ENCODE measurements around the gene DNAJB11.
"Not testable (repeated sequence)": the region's sequence is repeated elsewhere in the genome, so short reads cannot be mapped to it uniquely, and the experiment has no call there.

DNAJB11 gene

DNA sequence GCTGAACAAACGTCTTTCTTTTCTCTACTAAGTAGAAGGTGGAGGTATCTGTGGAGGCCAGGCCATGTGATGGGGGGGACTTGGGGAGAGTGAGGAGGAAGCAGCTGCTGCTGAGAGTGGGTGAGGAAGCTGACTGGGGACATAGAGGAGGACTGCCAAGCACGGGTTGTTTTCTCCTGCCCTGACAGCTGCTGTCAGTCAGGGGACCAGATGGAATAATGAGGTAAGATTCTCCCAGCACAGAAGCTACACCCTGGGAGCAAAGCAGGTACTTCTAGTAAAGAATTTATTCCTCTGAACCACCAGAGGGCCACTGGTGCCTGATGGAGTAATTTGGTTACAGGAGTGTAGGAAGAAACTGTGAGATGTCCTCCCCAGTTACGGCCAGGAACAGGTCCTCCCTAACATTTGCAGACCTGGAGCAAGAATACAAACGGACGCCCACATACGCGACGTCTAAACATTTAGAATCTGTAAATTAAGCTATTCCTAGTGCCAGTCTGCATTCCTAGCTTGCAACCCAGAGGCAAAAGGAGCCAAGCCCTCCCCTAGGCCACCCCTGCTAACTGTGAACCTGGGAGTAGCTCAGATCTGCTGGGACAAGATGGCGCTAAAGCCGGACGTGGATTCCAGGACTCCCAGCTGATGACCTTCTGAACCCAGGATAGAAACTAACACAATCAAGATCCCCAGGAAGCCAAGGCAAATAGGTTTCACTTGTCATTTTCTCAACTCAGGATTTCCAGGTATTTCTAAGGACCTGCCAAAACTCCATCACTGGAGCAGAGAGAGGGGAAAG, 41.1 kb upstream of the DNAJB11 start:
- TF ChIP-seq SPI1 (IDR thresholded peaks at IDR 0.05; ENCODE audit: borderline replicate concordance, low read depth): peak; percentile 1; the same call in 1 of the 2 replicates
- peak; percentile 50; the same call in 1 of the 2 replicates for TF ChIP-seq POLR2AphosphoS5 (IDR thresholded peaks at IDR 0.05; ENCODE audit: low read depth)
- TF ChIP-seq GABPA (IDR thresholded peaks at IDR 0.05; ENCODE audit: low read depth): no peak
- TF ChIP-seq, protein P1, sequence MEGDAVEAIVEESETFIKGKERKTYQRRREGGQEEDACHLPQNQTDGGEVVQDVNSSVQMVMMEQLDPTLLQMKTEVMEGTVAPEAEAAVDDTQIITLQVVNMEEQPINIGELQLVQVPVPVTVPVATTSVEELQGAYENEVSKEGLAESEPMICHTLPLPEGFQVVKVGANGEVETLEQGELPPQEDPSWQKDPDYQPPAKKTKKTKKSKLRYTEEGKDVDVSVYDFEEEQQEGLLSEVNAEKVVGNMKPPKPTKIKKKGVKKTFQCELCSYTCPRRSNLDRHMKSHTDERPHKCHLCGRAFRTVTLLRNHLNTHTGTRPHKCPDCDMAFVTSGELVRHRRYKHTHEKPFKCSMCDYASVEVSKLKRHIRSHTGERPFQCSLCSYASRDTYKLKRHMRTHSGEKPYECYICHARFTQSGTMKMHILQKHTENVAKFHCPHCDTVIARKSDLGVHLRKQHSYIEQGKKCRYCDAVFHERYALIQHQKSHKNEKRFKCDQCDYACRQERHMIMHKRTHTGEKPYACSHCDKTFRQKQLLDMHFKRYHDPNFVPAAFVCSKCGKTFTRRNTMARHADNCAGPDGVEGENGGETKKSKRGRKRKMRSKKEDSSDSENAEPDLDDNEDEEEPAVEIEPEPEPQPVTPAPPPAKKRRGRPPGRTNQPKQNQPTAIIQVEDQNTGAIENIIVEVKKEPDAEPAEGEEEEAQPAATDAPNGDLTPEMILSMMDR (IDR thresholded peaks at IDR 0.05; ENCODE audit: insufficient read depth, low read length): no peak
- TF ChIP-seq, protein P2, sequence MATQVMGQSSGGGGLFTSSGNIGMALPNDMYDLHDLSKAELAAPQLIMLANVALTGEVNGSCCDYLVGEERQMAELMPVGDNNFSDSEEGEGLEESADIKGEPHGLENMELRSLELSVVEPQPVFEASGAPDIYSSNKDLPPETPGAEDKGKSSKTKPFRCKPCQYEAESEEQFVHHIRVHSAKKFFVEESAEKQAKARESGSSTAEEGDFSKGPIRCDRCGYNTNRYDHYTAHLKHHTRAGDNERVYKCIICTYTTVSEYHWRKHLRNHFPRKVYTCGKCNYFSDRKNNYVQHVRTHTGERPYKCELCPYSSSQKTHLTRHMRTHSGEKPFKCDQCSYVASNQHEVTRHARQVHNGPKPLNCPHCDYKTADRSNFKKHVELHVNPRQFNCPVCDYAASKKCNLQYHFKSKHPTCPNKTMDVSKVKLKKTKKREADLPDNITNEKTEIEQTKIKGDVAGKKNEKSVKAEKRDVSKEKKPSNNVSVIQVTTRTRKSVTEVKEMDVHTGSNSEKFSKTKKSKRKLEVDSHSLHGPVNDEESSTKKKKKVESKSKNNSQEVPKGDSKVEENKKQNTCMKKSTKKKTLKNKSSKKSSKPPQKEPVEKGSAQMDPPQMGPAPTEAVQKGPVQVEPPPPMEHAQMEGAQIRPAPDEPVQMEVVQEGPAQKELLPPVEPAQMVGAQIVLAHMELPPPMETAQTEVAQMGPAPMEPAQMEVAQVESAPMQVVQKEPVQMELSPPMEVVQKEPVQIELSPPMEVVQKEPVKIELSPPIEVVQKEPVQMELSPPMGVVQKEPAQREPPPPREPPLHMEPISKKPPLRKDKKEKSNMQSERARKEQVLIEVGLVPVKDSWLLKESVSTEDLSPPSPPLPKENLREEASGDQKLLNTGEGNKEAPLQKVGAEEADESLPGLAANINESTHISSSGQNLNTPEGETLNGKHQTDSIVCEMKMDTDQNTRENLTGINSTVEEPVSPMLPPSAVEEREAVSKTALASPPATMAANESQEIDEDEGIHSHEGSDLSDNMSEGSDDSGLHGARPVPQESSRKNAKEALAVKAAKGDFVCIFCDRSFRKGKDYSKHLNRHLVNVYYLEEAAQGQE (IDR thresholded peaks at IDR 0.05; ENCODE audit: insufficient replicate concordance, low read depth): no peak
- no peak overlapping the region; the same call in 1 of the 2 replicates for H3K27ac ChIP-seq (replicated peaks)
- peak in 1 of 2 experiments; percentile 62 for DNase-seq (ENCODE audit: low read depth in 1 of 2, low spot score in 1 of 2)
- H3K4me3 ChIP-seq (replicated peaks; ENCODE audit: insufficient read depth, low read length): no peak overlapping the region
- no peaks in the 10 kb centered on the region for H3K27me3 ChIP-seq (ENCODE audit: insufficient read depth, poor library complexity, severe bottlenecking)

DNA sequence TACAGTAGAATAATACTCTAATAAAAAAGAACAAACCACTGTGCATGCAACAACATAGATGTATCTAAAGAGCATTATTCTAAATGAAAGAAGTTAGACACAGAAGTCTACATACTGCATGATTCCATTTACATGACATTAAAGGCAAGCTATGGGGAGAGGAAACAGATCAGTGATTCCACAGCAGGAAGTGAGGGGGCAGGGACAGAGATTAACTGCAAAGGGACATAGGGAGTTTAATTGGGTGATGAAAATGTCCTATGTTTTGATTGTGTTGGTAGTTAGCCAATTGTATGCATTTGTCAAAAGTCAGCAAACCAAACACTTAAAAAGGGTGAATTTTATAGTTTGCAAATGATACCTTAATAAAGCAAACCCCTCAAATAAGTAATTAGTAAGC, 40.1 kb upstream of the DNAJB11 start:
- DNase-seq (ENCODE audit: low read depth in 1 of 2, low spot score in 1 of 2): no peak
- no peaks in the 10 kb centered on the region for H3K27me3 ChIP-seq (ENCODE audit: insufficient read depth, poor library complexity, severe bottlenecking)
- TF ChIP-seq POLR2AphosphoS5 (IDR thresholded peaks at IDR 0.05; ENCODE audit: low read depth) (no peak), GABPA (IDR thresholded peaks at IDR 0.05; ENCODE audit: low read depth) (no peak), SPI1 (IDR thresholded peaks at IDR 0.05; ENCODE audit: borderline replicate concordance, low read depth) (no peak)
- TF ChIP-seq, protein P2 (IDR thresholded peaks at IDR 0.05; ENCODE audit: insufficient replicate concordance, low read depth): no peak
- TF ChIP-seq, protein P1 (IDR thresholded peaks at IDR 0.05; ENCODE audit: insufficient read depth, low read length): no peak
- no peak overlapping the region for H3K4me3 ChIP-seq (replicated peaks; ENCODE audit: insufficient read depth, low read length)
- H3K27ac ChIP-seq (replicated peaks): no peak overlapping the region; the same call in 1 of the 2 replicates

DNA sequence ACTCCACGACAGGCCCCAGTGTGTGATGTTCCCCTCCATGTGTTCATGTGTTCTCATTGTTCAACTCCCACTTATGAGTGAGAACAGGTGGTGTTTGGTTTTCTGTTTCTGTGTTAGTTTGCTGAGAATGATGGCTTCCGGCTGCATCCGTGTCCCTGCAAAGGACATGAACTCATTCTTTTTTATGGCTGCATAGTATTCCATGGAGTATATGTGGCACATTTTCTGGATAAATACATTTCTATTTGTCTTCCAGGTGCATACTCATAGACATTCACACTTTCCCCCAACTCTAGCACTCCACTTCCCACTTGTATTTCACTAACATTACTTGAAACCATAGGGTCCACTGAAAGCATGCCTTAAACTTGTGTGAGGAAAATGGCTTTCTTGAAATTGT, 38.8 kb upstream of the DNAJB11 start:
- not testable (repeated sequence) for H3K27ac ChIP-seq (replicated peaks); DNase-seq (ENCODE audit: low read depth in 1 of 2, low spot score in 1 of 2); H3K4me3 ChIP-seq (replicated peaks; ENCODE audit: insufficient read depth, low read length); H3K27me3 ChIP-seq (ENCODE audit: insufficient read depth, poor library complexity, severe bottlenecking)

- TF ChIP-seq, protein P2 (IDR thresholded peaks at IDR 0.05; ENCODE audit: insufficient replicate concordance, low read depth): no peak
- 0 out of 2 replicates have a peak, but pooled peaks have one; percentile 33 for TF ChIP-seq SPI1 (IDR thresholded peaks at IDR 0.05; ENCODE audit: borderline replicate concordance, low read depth)
- Histone ChIP-seq H3K27me3 (ENCODE audit: insufficient read depth, poor library complexity, severe bottlenecking) (no peaks in the 10 kb centered on the region), H3K27ac (replicated peaks) (peak overlapping the region; percentile 48), H3K4me3 (replicated peaks; ENCODE audit: insufficient read depth, low read length) (no peak overlapping the region)
- DNase-seq (ENCODE audit: low read depth in 1 of 2, low spot score in 1 of 2): peak in 1 of 2 experiments; percentile 82
Measured at GRCh38 chr3:186532598-186533072, 37.9 kb upstream of the DNAJB11 start.

Data from HL-60 (cell line).